SH-SY5Y (cell line): Measurements from ENCODE around the gene DYNLT3.

ENCODE experiments used
- GATA2 ChIP-seq: IDR thresholded peaks from 2 replicates; pipeline ENCODE4 v1.6.1; 2011; ENCODE audit warnings: mild to moderate bottlenecking, low read depth, low read length
- GATA3 ChIP-seq: IDR thresholded peaks from 2 replicates; pipeline ENCODE4 v1.6.1; 2011; ENCODE audit warnings: low read depth, mild to moderate bottlenecking, low read length, moderate library complexity

Gene DYNLT3, protein sequence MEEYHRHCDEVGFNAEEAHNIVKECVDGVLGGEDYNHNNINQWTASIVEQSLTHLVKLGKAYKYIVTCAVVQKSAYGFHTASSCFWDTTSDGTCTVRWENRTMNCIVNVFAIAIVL

DNA sequence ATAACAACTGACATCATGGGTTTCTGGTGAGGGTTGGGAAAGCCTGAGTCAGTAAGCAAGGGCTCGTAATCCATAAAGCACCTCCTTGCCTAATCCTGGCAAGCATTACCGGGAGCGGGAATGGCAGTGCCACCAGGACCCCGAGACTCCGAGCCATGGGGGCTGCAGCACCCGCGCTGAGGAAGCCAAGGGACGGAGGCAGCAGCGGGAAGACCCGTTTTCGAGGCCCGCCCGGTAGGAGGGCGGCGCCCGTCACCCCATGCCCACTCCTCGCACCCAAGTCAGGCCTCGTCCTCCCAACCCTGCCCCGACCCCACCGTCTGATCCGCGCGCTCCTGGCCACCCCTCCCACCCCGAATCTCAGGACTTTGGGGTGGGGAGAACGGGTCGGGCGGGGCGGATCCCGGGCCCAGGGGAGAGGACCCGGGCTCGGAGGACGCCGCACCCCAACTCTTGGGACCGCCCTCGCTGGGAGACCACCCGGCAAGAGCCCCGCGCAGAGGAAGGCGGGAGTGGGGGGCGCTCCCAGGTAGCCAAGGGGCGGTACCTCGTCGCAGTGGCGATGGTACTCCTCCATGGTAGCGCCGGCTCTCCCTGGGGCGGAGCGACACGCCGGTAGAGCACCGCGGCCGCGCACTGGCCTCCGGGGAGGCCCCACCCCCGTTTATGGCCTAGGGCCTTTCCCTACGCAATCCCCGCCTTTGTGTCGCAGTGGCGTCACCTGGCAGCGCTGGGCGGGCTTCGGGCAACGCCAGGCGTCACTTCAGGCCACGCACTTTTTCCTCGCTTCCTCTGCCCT is at the start of gene DYNLT3:
Gene DYNLT3 (minus strand): TSS at position 638 of the 799 bp plus-strand sequence. CDS start 61 bp downstream, at position 577.
- no peak for TF ChIP-seq GATA2
- no peak for TF ChIP-seq GATA3

DNA sequence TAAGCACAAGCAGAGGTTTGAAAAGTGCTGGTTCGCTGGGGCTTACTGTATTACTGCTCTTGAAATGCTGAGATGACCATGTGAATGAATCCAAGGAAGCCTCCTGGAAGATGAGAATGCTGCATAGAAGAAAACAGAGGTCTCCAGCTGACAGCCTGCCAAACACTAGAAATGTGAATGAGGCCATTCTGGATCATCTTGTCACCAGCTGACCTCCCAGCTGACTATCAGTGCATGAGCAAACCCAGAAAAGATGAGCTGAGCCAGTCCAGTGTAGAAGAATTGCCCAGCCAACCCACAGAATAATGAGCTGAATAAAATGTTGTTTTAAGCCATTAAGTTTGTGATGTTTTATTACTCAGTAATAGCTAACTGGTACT is 49.1 kb upstream of the DYNLT3 start:
- TF ChIP-seq GATA2: no peak
- TF ChIP-seq GATA3: no peak

DNA sequence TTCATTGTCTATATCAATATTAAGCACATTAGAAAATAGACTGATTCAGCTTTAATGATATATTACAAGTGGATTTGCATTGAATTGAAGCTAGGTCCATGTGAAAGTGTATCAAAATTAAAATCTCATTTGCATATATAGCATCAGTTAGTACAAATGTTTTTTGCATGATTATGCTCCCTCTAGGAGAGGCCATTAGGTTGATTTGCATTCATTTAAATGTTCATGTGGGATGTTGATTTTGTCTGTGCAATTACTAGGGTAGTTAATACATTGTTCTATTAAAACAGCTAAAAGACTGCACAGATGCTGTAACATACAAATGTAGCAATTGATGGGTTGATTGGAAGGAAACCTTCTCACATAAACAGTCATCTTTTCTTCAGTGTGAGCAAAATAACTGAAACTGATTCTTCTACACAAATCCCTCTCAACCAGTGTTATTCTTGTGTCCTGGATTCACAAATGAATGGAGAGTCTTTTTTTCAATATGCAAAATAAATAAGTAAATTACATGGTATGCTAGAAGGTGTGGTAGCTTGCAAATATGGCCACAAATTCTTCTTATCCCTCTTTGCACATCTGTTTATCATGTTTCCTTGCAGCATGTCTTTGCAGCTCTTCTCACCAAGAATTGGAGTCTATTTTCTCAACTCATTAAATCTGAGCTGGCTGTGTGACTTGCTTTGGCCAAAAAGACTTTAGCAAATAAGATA is 48.6 kb upstream of the DYNLT3 start:
- TF ChIP-seq GATA2 (no peak), GATA3 (no peak)

DNA sequence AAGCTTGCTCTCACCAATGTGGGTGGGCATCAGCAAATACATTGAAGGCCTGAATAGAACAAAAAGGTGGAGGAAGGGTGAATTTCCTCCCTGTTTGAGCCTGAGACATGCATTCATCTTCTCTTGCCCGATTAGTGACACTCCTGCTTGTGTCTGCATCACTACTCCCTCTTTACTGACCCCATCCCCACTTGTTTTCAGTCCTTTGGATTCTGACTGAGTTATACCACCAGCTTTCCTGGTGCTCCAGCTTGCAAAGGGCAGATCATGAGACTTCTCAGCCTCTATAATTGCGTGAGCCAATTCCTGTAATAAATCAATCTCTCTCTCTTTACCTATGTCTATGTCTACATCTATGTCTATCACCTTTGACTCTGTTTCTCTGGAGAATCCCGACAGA is 47.4 kb upstream of the DYNLT3 start:
- no peak for TF ChIP-seq GATA3
- no peak for TF ChIP-seq GATA2

DNA sequence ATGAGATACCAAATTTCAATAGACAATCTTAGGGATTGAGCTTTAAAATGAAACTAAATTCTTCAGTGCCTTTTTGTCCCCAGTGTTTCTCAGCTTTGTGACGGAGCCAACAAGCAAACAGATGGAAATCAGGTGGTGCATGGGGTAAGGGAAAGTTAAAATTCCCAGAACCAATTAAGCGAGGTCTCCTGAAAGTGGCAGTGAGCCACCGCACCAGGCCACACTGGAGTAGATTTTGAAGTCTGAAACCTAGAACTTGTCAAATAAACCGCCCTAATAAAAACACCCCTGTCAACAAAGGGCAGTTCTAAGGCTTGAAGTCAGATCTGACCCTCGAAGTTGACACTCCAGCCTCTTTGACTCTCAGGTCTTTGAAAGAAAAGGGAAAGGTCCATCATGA is 40.6 kb upstream of the DYNLT3 start:
- TF ChIP-seq GATA2 (no peak), GATA3 (no peak)

DNA sequence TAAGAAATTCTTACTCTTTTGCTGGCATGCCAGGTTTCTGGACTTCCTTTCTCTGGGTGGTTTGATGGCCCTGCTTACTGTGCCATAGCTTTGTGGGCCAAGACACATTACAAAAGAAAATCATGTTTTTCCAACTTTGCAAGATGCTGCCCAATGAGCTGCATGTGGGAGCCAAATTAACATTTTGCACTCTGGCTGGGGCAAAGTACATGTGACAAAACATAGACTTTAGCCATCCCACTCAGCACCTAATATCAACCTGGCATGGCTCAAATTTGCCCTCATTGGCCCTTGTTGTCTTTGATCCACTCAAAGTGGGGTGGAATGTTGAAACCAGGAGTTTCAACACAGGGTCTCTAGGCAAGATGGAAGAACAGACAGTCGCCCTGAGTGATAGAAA is 40.0 kb upstream of the DYNLT3 start:
- TF ChIP-seq GATA2 (no peak), GATA3 (no peak)

DNA sequence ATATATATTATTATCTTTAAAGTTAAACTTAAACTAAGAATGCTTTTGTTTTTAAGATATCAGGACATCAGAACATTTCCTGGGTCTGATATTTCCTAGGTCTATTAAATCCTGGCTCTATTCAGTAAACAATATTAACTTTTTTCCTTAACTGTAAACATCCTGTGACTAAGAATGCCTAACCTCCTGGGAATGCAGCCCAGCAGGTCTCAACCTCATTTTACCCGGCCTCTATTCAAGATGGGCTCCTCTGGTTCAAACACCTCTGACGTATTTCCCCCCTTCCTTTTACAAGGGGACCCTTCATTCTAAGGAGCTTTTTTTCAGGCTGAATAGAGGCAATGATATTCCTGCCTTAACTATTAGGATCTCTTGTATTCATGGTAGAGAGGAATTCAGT is 35.8 kb upstream of the DYNLT3 start:
- no peak for TF ChIP-seq GATA2

- TF ChIP-seq GATA2 (no peak), GATA3 (no peak)
Measured at GRCh38 chrX:37879692-37880091, 32.3 kb upstream of the DYNLT3 start.

- TF ChIP-seq GATA2 (no peak), GATA3 (no peak)
Measured at GRCh38 chrX:37876716-37877115, 29.3 kb upstream of the DYNLT3 start.

- TF ChIP-seq GATA2 (no peak), GATA3 (no peak)
Measured at GRCh38 chrX:37875675-37876074, 28.3 kb upstream of the DYNLT3 start.

DNA sequence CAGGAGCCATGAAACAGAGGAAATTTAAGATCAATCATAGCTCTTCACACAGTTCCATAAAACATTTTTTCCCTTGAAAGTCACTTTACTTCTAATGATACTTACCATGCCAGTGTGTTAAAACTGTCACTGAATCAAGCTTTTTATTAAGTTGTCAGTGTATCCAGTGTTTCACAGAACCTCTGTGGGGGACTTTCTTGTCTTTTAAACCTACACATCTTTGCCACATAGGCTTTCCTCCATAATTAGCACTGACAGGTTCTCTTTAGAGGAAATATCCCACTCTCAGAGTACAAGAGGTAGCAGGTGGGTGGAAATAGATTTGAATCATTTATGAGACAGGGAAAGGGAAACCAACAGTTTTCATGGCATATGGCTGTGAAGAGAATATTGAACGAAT is 25.8 kb upstream of the DYNLT3 start:
- TF ChIP-seq GATA2: no peak
- no peak for TF ChIP-seq GATA3

- TF ChIP-seq GATA2 (no peak), GATA3 (no peak)
Measured at GRCh38 chrX:37872303-37872655, 24.9 kb upstream of the DYNLT3 start.

DNA sequence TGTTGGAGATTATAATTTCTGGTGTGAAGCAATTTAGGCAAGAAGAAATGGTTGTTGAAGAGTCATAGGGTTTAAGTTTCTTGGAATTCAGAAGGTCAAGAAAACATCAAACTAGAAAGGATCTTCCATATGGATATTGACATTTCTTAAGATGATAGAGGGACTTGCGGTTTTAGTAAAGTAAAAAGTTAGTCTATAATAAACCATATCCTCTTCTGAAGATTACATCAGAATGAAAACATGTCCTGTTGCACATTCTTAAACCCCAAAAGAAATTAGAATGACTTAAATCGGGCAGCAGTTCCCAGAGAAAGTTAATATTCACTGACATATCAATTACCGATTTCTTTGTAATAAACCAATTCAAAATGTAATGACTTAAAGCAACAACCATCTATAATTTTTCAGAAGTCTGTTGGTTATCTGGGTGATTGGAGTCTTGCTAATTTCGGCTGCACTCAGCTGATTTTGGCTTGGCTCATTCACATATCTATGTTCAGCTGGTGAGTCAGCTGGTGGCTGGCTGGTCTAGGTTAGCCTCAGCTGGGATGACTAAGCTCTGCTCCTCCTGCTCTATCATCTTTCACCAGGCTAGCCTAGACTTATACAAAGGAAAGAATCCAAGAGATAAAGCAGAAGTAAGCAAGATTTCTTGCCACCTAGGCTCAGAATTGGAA is 24.4 kb upstream of the DYNLT3 start:
- TF ChIP-seq GATA3 (no peak), GATA2 (no peak)

DNA sequence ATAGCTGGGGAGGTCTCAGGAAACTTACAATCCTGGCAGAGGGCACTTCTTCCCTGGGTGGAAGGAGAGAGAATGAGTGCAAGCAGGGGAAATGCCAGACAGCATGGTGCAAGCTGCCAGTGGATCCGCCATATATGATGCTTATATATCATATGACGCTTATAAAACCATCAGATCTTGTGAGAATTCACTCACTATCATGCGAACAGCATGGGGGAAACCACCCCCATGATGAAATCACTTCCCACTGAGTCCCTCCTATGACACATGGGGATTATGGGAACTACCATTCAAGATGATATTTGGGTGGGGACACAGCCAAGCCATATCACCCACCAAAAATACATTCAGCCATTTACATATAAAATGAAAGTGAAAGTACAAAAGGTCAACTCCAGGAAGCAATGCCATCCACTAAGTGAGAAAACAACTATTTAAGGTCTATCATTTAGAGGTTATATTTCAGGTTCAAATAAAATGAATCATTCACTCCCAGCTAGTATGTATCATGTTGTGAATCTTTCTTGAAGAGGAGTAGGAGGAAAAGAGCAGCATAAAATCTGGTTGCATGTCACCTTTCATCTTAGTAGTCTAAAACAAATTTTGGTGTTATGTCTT is 20.3 kb upstream of the DYNLT3 start:
- no peak for TF ChIP-seq GATA2
- TF ChIP-seq GATA3: no peak

DNA sequence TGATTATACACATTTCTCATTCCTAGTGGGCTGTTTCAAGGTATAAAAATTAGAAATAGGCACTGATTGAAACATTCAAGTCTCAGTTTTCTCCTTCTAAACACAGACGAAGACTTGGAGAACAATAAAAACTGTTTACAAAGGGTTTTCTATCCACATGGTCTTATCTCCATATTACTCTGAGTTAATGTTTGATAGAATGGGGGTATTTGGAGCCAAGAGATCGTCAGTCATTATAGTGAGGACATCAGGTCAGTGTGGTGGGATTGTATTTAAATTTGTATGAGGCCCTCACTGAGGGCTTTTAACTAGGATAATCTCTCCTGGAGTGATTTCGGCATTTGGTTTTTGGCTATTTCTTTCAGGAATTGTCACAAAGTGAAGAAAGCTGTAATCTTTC is 16.4 kb upstream of the DYNLT3 start:
- no peak for TF ChIP-seq GATA3
- no peak for TF ChIP-seq GATA2
